ENCODE data around the gene PHF23.

DNA sequence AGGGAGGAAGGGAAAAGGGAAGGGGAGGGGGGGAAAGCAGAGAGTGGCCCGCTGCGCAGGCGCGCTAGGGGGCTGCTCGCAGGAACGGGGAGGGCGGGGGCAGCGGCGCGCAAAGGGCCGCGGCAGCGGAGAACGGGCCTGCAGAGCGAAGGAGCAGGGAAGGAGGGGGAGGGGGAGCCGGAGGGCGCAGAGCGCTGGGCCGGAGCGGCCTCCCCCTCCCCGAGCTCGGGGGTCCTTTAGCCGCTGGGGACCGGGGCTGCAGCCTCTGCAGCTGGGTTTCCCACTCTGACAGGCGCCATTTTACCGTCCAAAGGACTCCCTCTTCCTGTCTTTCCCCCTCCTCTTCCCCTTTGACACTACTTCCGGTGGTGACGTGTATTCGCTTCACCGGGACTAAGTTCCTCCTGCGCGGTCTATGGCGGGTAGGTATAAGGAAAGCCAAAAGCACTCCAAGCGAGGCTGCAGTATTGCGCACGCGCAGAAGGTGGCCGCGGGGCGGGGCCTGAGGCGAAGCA lies 12.5 kb upstream of the PHF23 start, which contains the start of gene CTDNEP1:
- TF ChIP-seq, protein P1, sequence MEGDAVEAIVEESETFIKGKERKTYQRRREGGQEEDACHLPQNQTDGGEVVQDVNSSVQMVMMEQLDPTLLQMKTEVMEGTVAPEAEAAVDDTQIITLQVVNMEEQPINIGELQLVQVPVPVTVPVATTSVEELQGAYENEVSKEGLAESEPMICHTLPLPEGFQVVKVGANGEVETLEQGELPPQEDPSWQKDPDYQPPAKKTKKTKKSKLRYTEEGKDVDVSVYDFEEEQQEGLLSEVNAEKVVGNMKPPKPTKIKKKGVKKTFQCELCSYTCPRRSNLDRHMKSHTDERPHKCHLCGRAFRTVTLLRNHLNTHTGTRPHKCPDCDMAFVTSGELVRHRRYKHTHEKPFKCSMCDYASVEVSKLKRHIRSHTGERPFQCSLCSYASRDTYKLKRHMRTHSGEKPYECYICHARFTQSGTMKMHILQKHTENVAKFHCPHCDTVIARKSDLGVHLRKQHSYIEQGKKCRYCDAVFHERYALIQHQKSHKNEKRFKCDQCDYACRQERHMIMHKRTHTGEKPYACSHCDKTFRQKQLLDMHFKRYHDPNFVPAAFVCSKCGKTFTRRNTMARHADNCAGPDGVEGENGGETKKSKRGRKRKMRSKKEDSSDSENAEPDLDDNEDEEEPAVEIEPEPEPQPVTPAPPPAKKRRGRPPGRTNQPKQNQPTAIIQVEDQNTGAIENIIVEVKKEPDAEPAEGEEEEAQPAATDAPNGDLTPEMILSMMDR (IDR thresholded peaks at IDR 0.05) = no peak
- peak in 1 of 2 donors; percentile 43 for TF ChIP-seq POLR2A (IDR thresholded peaks at IDR 0.05)
